Superior temporal gyrus (tissue), 1 donor: Measurements from ENCODE around the gene AMBRA1.

Source experiments
- DNase-seq: peaks from one replicate; pipeline ENCODE4 v3.0.0-alpha.2; 2016; ENCODE audit errors: extremely low spot score

The AMBRA1 gene

DNA sequence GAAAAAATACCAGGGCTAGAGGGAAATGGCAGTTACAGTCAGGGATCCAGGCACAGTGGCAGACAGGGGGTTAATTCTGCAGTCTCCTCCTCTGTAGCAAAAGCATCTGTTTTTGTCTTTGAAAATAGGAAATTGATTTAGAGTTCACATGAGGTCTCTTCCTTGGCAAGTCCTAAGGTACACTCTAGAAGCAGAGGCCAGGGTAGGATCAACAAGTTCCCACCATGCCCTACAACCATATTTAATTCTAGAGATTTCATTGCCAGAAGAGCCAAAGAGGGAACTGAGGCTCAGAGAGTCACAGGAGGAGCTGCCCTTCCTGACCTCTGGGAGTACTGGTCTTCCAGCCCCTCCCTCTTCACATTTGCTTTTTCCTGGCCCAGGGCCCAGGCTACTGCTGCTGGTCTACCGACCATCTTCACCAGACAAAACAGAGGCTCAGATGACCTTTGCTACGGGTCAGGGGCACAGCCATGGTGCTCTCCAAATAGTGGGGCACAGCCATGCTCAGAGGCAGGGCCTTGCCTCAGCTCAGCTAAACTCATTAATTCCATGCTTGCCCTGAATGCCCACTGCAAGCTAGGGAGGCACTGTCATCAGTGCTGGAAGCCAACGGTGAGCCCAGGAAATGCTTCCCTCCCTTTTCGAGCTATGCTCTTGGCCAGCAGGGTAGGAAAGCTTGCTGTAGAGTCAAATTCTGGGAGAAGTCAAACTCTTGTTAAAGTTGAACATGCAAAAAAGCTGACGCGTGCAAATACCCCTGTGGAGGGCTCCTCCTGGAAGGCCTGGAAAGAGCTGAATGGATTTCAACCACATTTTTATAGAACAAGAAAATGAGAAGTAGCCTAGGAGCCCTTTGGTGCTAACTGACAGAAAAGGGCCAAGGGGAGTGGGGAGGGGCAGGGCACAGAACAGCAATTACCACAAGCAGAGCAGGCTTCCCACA, 190.6 kb downstream of the AMBRA1 start:
- no peak for DNase-seq

DNA sequence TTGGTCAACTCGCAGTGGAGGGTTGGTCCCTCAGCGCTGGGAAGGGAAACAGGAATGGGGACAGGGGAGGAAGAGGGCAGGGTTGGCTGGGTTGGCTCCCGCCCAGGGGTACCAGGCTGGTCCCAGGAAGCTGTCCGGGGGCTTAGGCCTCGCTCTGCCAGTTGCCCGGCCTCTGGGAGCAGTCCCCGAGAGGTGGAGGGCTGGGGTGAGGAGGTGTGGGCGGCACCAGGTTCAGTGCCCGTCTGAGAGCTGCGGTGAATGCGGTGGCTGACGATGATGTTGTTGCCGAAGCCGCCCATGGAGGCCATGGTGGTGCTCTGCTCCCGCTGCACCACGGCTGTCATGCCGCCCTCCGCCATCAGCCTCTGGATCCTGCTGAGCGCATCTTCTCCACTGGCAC, 196.3 kb downstream of the AMBRA1 start:
- DNase-seq: no peak

DNA sequence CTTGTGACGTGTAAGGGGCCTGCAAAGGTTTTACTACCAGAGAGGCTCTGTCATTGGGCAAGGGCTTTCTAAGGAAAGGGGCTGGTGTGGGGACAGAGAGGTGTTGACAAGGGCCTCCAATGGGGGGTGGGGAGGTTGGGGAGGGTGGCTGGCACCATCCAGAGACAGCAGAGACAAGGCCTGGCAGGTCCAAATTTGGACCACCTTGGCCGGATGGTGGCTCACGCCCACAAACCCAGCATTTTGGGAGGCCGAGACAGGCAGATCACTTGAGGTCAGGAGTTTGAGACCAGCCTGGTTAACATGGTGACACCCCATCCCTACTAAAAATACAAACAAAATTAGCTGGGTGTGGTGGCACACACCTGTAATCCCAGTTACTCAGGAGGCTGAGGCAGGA, 200.1 kb downstream of the AMBRA1 start:
- no peak for DNase-seq

DNA sequence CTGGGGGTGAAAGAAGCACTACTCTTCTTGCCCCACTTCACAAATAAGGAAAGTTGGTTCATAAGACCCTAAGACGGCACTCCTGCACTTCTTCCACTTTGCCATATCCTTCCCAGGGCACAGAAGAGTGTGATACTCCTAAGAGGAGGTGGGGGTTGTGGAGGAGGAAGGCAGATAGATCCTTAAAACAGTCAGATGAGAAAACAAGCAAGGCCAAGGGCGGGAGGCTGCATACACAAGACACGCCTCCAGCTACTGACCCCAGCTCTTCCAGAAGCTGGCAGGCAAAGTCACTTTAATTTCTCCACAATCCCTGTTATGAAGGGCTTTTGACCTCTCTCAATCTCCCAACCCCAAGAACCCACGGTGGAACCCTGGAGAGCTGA, 200.6 kb downstream of the AMBRA1 start:
- no peak for DNase-seq

DNA sequence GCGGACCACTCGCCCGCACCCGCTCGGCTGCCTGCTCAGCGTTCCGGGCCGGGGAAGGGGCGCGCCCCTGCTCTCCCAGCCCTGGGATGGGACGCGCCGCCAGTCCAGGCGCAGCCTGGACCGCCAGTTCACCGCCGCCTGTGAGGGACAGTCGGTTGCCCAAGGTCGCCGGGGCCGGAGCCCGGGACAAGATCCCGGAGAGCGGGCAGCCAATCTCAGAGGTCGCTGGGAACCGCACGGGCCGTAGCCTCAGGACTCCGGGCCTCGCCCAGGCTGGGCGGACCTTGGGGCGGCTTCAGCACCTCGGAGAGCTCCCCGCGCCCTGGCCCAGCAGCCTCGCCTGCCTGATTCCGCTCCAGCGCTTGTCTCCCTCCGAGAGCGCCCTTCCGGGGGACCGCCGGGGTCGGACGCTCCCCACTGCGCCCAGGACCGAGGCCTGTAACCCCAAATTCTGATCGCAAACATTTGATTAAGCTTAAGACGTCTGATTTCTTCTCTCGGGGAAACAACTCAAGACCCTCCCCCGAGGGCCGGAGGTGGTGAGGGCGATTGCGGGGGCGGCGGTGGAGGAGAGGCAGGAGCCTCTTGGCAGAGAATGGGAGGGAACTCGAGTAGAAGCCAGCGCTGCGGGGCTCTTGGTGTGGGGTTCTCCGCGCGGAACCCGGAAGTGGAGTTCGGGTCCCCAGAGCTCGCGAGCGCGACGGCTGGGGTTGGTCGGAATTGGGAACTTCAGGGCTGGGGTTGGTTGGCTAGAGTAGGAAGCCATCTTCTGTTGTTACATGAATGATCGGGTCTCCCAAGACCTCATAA, 201.2 kb downstream of the AMBRA1 start:
- DNase-seq: peak; percentile 65

DNA sequence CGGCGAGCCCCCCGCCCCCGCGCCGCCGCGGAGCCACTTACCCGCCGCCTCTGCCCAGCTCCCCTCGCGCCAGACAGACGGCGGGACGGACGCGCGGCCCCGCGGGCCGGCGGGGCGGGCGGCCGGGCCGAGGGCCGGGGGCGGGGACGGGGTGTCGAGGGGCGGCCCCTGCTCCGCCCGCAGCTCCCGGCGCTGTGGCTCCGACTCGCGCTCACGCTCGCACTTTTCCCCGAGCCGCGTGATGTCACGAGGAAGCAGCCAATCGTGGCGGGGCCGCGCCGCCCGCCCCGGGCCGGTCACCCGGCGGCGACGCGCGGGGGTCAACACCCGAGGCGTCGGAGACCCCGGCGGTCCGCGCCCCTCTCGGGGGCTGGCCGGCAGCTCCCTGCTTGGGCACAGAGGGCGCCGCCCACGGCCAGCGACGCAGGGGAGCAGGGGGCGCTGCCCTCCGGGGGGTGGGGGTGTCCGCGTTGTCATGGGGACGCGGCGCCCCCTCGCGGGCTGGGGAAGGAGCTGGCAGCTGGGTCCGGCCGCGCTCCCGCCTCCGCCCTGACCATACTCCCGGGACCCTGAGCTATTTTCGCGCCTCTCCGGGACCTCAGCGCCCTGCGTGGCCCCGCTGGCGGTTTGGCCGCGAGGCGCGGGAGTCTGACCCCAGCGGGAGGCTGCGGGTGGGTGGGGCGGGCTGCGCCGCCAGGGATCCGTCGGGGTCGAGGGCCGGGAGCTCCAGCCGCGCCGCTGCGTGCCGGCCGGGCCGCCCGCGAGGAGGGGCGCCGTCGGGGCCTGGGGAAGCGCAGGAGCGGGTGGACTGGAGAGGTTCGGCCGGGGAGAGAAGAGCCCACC, 202.0 kb downstream of the AMBRA1 start, which contains the start of gene CHRM4:
Gene CHRM4, minus strand, starts transcription at position 199 of the 843 bp plus-strand sequence. CDS start 5,219 bp downstream, outside the sequence.
- no peak for DNase-seq

DNA sequence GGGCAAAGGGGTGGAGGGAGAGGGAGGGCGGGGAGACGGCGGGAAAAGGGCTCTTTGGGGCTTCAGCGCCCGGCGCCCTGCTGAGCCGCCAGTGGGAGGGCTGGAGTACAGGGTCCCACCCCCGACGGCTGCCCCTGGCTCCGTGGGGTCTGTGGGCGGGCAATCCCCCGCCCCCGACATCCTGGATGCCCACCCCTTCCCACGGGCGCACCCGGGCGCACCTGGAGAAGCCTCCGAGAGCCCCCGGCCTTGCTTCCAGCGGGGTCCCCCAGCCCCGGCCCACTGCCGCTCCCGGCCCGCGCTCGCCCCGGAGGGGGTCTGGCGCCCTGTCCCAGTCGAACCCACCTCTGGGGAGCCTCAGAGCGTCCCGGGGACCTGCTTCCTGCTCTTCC, 202.6 kb downstream of the AMBRA1 start:
- no peak for DNase-seq

DNA sequence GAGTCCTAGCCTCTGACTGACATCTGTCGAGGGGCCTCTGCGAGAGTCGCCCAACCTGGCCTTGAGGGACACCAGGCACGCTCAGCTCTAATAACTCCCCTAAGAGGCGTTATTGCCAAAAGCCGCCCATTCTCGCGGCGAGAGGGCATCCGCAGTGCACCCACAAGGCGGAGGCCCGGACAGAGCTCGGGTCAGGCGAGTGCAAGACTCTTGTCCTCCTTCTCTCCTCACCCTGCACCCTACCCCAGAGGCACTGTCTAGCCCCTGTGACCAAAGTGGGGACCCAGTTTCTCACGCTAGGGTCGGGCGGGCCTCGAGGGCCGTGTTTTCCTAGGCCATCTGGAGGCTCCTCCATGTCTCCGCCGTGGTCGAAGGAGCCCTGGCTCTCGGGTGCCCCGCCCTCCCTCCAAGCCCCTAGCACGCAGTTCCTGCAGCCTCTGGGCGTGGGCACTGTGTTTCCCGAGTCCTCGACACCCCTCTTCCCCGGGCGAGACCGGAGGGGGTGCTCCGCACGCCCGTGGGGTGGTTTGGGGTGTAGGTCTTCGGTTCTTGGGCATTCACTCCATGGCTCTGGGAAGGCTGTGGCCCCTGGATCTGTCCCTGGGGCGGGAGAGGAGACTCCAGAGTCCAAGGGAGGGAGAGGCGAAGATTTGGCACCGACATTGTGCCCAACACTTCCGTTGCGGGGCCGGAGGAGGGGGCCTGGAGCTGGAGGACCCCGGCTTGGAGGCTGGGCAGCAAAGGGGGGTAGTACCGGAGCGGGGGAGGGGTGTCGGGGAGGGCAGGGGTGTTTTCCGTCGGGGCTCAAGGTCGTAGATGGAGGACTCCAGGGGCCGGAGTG, 203.3 kb downstream of the AMBRA1 start:
- DNase-seq: no peak

DNA sequence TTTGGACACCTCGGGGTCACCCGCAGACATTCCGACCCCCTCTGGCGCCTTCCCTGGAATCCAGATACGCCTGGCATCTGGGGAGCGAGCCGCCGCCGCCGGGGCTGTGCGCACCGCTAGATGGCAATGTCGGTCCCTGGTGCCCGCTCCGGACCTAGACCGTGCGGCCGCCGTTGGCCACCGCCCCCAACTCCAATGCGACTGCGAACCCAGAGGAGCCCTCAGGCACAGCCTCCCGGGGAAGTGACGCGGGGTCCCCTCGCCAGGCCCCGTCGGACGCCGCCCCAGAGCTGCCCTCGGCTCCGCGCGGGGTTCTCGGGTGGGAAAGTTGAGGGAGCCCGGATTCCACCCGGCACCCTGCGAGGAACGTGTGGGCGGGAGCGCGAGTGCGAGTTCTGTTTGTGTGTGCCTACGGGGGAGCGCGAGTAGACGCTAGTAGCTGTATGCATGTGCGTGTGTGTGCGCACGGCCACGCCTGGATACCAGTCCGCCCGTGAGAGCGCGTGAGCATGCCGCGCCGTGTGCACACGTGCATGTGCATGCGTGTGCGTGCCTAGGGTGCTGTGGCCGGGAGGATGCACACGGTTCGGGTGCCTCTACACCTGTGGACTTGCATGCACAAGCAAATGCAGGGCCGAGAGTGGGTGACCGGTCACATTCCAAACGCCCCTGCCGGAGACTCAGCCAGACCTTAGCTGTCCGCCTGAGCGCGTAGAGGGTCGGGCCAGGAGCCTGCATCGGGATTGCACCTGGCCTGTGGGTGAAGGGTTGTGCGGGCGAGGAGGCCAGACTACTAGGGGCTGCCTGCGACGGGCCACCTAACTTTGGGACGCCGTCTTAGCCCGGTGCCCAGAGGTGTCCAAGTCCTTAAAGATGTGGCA, 204.1 kb downstream of the AMBRA1 start:
- DNase-seq: peak; percentile 66

DNA sequence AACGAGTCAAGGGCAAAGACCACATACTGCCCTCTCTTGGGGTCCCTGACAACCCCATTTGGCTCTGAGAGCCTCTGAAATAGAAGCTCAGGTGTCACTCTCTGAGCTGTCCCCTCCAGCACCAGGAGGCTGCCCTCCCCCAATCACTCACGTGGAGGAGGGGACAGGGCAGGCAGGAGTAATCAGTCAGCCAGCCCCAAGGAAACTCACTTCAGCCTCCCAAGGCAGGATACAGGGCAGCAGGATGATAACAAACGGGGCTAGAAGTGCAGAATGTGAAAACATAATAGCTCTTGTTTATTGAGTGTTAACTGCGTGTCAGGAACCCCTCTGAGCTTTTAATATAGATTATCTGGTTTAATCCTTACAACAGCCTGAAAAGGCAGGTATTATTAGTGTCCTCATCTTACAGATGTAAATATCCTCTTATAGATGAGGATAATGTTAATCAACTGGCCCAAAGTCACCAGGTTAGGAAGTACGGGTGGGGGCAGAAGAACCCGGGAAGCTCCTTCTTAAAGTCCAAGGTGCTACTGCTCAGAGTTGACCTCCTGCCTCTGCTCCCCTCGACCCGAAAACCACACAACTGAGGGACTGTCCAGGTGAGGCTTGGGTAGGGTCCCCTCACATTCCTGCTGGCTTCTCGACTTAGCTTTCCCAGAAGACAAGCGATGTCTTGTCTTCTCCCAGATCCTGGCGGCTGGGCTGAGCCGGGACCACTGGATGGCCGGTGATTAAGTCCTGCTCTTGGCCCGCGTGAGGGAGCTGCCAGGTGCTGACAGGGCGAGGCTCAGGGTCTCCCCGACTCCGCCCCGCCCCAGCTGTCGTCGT, 205.0 kb downstream of the AMBRA1 start:
- DNase-seq: no peak

DNA sequence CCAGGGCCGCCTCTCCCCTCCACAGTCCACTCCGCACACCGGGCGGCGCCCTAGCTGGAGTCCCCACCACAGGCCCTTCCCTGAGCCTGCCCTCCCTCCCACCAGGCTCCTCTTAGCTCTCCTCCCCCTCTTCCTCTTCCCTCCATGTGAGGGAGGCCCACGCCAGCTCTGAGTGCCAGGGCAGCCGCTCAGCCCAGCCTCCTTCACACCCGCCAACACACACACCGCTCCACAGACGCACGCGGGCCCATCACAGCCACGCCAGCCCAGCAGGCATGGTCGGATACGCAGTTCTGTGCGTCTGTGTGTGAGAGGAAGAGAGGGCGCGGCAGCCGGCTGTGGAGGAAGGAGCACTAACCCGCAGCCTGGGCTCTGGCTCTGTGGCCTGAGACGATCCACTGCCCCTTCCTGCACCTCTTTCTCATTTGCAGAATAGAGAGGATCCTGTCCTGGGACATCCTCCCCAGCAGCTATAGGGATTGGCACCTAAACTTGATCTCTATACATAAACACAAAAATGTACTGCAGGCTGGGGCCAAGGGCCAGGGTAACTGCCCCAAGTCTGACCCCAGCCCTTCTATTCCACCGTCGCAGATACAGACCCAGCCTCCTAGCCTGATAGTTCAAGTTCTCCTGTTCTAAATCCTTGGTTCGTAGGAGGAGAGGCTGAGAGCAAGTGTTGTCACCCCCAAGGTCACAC, 205.8 kb downstream of the AMBRA1 start:
- DNase-seq: no peak

DNA sequence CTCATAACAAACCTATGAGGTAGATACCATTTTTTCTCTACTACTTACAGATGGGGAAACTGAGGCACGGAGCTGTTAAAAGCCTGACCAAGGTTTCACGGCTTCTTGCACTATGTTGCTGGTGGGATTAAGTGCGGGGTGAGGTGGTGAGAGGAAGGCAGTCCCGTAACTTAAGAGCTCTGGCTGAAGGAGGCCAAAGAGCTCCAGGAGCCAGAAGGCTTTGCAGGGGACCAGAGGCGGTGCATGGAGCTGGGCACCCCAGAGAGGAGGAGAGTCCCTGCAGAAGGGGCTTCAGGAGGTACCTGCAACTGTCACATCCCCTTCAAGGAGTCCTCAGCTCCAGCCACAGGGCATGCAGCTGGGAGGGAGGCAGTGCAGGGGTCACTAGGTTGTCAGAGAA, 206.4 kb downstream of the AMBRA1 start:
- DNase-seq: no peak

DNA sequence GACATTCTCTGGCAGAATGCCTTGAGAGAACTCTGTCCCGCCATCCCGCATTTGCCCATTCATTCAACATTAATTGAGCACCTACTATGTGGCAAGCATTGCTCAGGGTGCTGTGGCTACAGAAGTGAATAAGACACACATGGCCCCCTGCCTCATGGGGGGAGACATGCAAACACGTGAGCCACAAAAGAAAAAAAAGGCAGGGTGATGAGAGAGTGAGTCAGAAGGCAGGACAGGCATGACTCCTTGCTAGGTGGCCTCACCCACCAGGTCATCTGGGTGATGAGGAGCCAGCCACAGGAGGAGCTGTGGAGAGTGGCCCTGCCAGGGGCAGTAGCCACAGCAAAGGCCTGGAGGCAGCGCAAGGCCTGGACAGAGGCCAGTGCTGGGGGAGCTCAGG, 207.1 kb downstream of the AMBRA1 start:
- no peak for DNase-seq

DNA sequence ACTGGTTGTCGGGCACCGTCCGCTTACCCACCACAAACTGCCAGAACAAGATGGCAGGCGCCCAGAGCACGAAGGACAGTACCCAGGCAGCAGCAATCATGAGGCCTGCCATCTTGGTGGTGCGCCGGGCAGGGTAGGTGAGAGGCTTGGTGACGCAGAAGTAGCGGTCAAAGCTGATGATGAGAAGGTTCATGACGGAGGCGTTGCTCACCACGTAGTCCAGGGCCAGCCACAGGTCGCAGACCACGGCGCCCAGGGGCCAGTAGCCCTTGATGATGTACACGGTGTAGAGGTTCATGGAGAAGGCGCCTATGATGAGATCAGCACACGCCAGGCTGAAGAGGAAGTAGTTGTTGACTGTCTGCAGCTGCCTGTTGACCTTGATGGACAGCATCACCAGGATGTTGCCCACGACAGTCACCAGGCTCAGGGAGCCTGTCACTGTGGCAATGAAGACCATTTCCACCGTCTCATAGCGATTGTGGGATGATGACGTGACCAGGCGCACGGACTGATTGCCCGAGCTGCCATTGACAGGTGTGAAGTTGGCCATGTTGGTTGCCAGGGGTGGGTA, 207.7 kb downstream of the AMBRA1 start:
- no peak for DNase-seq

DNA sequence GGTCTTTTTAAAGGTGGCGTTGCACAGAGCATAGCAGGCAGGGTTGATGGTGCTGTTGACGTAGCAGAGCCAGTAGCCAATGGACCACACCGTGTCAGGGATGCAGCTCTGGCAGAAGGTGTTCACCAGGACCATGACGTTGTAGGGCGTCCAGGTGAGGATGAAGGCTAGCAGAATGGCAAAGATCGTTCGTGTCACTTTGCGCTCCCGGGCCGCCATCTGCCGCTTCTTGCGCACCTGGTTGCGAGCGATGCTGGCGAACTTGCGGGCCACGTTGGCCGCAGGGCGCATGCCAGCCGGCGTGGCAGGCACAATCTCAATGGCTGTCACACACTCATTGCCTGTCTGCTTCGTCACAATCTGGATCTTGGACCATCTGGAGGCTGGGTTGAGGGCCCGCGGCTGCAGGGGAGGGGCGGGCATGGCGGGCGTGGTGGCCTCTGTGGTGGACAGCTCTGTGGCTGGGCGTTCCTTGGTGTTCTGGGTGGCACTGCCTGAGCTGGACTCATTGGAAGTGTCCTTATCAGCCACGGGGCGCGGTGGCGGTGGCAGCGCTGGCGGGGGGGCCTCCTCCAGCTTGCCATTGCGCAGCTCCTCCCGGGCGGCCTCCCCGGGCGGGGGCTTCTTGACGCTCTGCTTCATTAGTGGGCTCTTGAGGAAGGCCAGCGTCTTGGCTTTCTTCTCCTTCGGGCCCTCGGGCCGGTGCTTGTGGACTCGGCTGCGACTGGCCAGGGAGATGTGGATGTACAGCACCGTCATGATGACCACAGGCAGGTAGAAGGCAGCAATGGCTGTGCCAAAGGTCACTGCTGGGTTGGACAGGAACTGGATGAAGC, 208.4 kb downstream of the AMBRA1 start:
- no peak for DNase-seq

DNA sequence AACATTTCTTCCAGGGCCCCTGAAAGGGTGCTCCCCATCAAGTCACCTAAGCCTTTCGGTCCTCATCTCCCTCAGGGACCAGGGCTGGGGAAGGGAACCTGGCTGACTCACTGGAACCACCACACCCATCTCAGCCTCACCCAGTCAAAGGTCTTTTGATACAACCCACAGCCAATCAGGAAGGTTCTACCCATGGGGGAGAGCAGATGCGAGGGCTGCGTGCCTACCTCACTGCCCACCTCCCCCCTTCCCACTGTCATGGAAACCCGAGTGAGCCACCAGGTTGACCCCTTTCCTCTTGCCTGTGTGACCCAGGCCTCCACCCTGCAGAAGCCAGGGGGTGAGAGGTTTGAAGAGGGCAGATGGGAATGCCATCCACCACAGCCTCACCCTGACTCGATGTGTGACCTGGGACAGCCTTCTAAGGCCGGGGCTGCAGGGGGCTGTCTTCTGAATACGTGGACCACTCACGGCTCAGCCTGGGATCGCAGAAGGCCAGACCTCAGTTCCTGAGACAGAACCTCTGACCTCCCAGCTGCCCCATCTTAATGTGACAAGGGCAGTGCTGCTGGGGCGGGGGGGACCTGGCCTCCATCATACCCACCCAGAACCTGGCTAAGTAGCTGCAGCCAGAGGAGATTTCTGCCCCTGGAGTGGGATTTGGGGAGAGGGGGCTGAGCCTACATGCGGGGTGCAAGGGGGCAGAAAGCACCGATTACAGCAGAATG, 209.7 kb downstream of the AMBRA1 start:
- DNase-seq: no peak

DNA sequence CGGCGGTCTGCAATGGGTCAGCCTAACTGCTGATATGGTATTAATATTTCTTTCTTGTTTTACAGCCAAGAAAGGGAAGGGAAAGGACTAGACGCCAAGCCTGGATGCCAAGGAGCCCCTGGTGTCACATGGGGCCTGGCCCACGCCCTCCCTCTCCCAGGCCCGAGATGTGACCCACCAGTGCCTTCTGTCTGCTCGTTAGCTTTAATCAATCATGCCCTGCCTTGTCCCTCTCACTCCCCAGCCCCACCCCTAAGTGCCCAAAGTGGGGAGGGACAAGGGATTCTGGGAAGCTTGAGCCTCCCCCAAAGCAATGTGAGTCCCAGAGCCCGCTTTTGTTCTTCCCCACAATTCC, 210.4 kb downstream of the AMBRA1 start:
- DNase-seq: no peak
